GM10266 (cell line): Measurements from ENCODE around the gene IQCH.

Experiments
- DNase-seq: peaks from one replicate; pipeline ENCODE4 v3.0.0; 2012; ENCODE audit errors: extremely low spot score
- TF ChIP-seq, protein P1 (sequence below): IDR thresholded peaks from 2 replicates; pipeline ENCODE4 v1.5.1; 2012; ENCODE audit warnings: mild to moderate bottlenecking, low read depth; ENCODE audit not compliant: control insufficient read depth, insufficient read depth; ENCODE audit errors: missing control alignments

The IQCH gene

DNA sequence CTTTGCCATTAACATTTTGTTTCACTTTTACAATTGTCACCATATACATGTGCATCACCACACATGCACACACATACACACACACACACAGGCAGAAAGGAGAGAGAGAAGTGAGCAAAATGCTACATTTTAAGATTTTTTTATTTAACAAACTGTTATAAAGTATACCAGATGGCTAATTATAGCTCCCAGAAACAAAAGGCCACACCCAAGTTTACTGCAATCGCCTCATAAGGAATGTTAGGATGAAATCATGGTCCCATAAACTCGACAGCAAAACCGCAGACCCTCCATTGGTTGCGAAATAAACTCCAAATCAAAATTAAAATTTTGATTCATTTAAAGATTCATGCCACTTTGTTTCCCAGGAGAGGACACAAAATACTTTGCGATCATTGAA, 250.2 kb downstream of the IQCH start:
- TF ChIP-seq, protein P1, sequence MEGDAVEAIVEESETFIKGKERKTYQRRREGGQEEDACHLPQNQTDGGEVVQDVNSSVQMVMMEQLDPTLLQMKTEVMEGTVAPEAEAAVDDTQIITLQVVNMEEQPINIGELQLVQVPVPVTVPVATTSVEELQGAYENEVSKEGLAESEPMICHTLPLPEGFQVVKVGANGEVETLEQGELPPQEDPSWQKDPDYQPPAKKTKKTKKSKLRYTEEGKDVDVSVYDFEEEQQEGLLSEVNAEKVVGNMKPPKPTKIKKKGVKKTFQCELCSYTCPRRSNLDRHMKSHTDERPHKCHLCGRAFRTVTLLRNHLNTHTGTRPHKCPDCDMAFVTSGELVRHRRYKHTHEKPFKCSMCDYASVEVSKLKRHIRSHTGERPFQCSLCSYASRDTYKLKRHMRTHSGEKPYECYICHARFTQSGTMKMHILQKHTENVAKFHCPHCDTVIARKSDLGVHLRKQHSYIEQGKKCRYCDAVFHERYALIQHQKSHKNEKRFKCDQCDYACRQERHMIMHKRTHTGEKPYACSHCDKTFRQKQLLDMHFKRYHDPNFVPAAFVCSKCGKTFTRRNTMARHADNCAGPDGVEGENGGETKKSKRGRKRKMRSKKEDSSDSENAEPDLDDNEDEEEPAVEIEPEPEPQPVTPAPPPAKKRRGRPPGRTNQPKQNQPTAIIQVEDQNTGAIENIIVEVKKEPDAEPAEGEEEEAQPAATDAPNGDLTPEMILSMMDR = no peak
- no peak for DNase-seq

DNA sequence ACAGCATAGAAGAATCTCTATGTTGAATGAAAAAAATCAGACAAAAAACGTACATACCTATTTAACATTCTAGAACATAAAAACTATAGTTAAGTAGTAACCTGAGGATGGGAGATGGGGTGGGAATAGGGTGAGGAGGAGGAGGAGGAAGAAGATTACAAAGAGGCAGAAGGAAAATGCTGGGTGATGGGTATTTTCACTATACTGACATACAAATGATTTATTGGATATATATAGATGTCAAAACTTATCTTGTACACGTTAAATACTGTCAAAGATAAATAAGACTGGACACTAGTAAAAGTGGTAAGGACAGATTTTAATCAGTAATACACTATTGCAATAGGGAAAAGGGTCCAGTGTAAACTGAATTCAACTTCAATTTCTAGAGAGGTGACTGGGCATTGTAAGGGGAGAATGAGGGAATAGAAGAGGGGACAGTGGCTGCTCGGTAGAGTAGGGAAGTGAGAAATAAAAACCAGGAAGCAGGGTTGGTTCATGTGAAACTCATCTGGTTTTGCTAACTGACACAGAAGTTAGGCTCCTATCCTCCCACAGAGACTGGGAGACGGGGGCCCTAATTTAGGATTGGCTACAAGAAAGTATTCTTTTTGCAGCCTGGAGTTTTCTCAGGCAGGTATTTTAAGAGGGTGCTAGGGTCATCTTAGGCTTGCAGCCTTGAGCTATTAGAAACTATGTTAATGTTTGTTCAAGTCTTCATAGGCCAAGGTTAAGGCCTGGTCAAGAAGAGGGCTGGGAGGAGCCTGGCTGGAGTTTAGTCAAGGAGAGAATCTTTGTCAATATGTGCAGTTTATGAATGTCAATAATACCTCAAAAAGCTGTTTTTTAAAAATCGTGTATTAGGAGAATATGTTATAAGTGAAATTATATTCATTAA, 251.3 kb downstream of the IQCH start:
- no peak for DNase-seq
- TF ChIP-seq, protein P1 = no peak

DNA sequence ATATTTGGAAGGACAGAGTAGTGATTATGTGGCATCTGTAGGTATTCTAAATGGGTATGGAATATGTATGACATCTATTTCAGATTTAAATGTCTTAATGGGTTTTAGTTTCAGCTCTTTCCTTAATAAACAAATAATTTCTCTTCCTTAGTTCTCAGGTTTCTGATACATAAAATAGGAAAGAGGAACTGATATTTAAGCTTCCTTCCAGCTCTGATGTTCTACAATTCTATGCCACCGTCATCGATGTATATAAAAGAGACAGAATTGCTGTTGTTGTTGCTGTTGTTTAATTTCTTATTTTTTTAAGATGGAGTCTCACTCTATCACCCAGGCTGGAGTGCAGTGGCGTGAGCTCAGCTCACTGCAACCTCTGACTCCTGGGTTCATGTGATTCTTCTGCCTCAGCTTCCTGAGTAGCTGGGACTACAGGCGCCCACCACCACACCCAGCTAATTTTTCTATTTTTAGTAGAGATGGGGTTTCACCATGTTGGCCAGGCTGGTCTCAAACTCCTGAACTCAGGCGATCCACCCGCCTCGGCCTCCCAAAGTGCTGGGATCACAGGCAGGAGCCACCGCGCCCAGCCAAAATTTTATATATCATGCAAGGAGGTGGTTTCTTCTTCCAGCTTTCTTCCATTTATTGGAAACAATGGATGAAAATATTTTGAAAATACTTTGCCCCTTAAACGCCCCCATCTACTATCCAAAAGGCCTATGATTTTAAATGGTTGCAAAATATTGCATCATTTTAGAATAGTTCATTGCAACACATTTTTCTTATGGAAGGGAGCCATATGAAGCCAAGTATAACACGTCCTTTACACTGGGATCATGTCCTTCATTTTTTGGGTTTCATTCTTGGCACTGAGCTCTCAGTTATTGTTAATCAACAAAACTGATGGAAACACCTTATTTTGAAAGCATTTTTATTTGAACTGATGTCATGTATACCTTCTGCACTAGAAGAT, 252.5 kb downstream of the IQCH start:
- TF ChIP-seq, protein P1 = no peak
- no peak for DNase-seq

DNA sequence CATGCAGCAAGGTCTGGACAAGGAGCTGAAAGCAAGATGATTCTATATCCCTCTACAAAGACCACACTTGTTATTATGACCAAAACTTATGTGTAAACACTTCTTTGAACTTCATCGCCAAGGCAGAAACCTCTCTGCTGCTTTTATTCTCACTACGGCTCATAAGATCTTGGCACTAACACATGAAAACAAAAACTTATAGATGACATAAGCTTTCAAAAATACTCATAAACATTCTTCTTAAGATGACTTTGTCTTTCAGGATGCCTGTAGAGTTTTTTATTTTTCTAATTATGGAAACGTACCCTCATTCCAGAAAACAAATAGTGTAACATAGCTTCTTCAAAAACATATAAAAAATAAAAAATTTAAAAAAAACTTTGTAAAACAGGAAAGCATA, 253.8 kb downstream of the IQCH start:
- no peak for DNase-seq
- TF ChIP-seq, protein P1 = no peak

DNA sequence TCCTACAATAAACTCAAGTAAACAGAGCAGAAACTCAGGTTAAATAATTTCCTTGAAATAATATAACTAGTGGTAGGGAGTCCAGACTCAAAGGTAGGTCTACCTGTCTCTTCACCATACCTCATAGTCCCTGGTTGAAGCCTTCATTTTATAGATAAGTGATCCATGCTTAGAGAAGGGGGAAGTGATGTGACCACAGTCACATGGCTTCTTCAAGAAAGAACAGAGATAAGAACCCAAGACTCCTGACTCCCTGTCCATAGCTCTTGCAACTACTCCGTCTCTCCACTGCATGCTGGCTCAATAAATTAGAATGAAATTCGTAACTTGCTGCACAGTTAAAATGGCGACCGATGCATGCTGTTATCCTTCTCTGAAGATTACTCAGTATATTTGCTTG, 255.3 kb downstream of the IQCH start:
- DNase-seq = no peak
- TF ChIP-seq, protein P1 = no peak

DNA sequence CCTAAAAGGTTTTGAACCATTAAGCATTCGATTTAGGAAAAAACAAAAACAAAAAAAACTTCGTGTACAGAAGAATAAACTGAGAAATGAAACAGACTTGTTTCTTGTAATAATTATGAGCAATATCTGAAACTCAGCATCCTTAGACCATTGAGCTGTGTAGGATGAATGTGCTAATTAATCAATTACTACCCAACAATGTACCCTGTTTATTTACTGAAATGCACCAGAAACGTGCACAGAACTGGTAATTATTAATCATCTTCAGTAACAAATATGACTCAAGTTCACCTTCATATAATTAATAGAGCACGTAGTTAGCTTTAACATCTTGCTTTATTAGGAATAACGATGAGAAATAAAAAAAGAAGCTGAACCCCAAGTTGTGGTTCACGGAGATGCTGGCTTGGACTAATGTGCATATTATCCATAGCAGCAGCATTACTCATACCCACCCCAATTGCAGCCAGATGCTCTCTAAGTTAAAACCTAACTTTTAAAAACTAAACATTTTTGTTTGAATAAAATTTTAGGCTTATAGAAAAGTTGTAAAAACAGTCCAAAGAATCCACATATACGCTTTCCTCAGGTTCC, 256.1 kb downstream of the IQCH start:
- DNase-seq = no peak
- TF ChIP-seq, protein P1 = no peak
